Fibroblast of lung (primary cell): ENCODE measurements around the gene PIP4K2A.

Experiments
- EZH2 ChIP-seq: IDR thresholded peaks from 2 replicates; pipeline ENCODE4 v1.5.1; 2012; ENCODE audit warnings: low read length, control low read depth, mild to moderate bottlenecking; ENCODE audit errors: missing control alignments
- TF ChIP-seq, protein P1 (sequence below), 2 donors: IDR thresholded peaks in 1 of 2; conservative IDR thresholded peaks in 1 of 2; 1 replicate in 1 of 2; 2 replicates in 1 of 2; pipeline ENCODE4 v1.5.1; 2011 to 2012; ENCODE audit warnings: low read length in 2 of 2, control low read depth in 1 of 2, inconsistent platforms in 1 of 2, low read depth in 1 of 2, mild to moderate bottlenecking in 1 of 2

- TF ChIP-seq EZH2: no peak
- TF ChIP-seq, protein P1, sequence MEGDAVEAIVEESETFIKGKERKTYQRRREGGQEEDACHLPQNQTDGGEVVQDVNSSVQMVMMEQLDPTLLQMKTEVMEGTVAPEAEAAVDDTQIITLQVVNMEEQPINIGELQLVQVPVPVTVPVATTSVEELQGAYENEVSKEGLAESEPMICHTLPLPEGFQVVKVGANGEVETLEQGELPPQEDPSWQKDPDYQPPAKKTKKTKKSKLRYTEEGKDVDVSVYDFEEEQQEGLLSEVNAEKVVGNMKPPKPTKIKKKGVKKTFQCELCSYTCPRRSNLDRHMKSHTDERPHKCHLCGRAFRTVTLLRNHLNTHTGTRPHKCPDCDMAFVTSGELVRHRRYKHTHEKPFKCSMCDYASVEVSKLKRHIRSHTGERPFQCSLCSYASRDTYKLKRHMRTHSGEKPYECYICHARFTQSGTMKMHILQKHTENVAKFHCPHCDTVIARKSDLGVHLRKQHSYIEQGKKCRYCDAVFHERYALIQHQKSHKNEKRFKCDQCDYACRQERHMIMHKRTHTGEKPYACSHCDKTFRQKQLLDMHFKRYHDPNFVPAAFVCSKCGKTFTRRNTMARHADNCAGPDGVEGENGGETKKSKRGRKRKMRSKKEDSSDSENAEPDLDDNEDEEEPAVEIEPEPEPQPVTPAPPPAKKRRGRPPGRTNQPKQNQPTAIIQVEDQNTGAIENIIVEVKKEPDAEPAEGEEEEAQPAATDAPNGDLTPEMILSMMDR (conservative IDR thresholded peaks at IDR 0.05 in 1 of 2, IDR thresholded peaks at IDR 0.05 in 1 of 2; ENCODE audit: low read depth in 1 of 2, low read length in 2 of 2): no peak
Measured at GRCh38 chr10:22621726-22622125, 92.7 kb downstream of the PIP4K2A start.
